ENCODE measurements around the gene CXCL9.
A peak's percentile ranks its signal among the peaks of the same experiment; 100 is the strongest.
"Not testable (repeated sequence)": the region's sequence is repeated elsewhere in the genome, so short reads cannot be mapped to it uniquely, and the experiment has no call there.

The CXCL9 gene

DNA sequence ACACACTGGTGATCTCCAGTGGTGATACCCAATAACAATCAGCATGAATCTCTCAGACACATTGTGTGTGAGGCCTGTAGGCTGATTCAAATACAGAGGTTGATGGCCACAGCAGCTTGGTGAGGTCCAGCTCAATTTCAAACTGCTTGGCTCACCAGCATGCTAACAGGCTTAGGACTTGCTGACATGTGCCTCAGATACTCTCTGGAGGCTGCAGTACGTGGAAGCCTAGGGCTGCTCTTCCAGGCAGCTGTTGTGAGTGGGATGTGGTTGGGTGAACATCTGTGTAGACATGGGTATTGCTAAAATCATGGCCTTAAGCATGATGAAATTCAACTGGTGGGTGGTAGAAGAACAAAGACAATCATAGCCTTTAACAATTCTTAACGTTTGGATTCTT lies 4.3 kb downstream of the CXCL9 start:
- no peak for DNase-seq (ENCODE audit: low spot score in 2 of 2)
- in situ Hi-C loops (cut with MboI; ENCODE audit: low sequenced_read_pairs): no loop called here
- H3K4me3 ChIP-seq: no peak overlapping the region
- no peaks in the 10 kb centered on the region for H3K27me3 ChIP-seq (ENCODE audit: low read depth)
- H3K9me3 ChIP-seq: no peaks in the 10 kb centered on the region
- no peaks in the 10 kb centered on the region for H3K36me3 ChIP-seq (replicated peaks)
- H3K4me1 ChIP-seq: no peaks in the 10 kb centered on the region; the same call in 1 of the 2 replicates

DNA sequence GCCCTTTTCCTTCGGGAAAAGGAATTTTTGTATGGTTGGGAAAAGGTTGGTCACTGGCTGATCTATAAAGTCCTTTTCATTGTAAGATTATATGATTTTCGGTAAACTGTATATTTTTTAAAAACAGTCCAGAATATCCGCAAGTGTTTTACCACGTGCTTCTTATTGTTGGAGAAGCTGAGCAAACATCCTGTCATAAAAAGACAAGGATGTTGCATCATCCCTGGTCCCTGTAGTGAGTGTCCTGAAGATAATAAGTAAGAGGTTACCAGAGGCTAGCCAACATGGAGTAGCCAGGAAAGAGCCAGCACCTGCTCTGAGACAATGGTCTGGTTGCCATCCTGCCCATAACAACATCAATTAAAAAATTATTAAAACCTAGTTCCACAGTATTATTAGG lies 5.1 kb downstream of the CXCL9 start:
- in situ Hi-C loops (cut with MboI; ENCODE audit: low sequenced_read_pairs): no loop called here
- no peak overlapping the region for H3K4me3 ChIP-seq
- DNase-seq (ENCODE audit: low spot score in 2 of 2): no peak
- H3K4me1 ChIP-seq: no peaks in the 10 kb centered on the region; the same call in 1 of the 2 replicates
- no peaks in the 10 kb centered on the region for H3K36me3 ChIP-seq (replicated peaks)
- no peaks in the 10 kb centered on the region for H3K9me3 ChIP-seq
- H3K27me3 ChIP-seq (ENCODE audit: low read depth): no peaks in the 10 kb centered on the region

DNA sequence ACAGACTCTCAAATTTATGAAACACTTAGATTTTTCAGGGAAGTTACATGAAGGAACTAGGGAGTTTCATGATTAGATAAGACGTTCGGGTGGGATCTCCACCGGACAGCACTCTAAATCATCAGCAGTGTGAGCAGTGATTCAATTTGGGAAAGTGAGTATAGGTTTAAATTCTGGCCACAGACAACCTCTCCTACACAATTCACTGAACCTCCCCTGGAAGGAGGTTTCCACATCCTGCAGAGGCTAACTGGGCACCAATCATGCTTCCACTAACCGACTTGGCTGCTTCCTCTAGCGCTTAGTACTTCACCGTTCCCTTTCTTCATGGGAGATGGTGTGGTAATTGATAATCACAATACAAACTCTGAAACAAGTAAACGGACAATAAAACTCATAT lies 5.6 kb downstream of the CXCL9 start:
- H3K9me3 ChIP-seq: no peaks in the 10 kb centered on the region
- in situ Hi-C loops (cut with MboI; ENCODE audit: low sequenced_read_pairs): no loop called here
- H3K27me3 ChIP-seq (ENCODE audit: low read depth): no peaks in the 10 kb centered on the region
- no peaks in the 10 kb centered on the region; the same call in 1 of the 2 replicates for H3K4me1 ChIP-seq
- no peak overlapping the region for H3K4me3 ChIP-seq
- DNase-seq (ENCODE audit: low spot score in 2 of 2): no peak
- no peaks in the 10 kb centered on the region for H3K36me3 ChIP-seq (replicated peaks)

DNA sequence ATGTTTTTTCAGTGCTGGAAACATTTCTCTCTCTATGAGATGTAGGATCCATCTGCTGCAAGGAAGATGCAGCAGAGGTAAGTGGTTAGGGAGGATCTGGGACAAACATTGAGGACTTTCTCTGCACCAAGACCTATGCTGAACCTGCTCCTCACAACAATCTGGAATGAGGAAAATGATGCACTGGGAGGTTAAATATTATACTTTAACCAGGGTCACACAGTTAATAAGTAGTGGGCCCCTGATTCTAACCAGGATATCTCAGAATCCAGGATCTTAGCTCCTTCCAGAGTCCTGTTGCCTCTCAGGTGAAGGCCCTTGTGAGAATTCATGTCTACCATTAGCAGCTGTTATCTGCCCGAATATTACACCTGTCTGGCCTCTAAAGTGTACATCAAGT lies 7.0 kb downstream of the CXCL9 start:
- Histone ChIP-seq H3K9me3 (no peaks in the 10 kb centered on the region), H3K36me3 (replicated peaks) (no peaks in the 10 kb centered on the region), H3K4me3 (no peak overlapping the region), H3K27me3 (ENCODE audit: low read depth) (no peaks in the 10 kb centered on the region), H3K4me1 (no peaks in the 10 kb centered on the region; the same call in 1 of the 2 replicates)
- in situ Hi-C loops (cut with MboI; ENCODE audit: low sequenced_read_pairs): no loop called here
- no peak for DNase-seq (ENCODE audit: low spot score in 2 of 2)

DNA sequence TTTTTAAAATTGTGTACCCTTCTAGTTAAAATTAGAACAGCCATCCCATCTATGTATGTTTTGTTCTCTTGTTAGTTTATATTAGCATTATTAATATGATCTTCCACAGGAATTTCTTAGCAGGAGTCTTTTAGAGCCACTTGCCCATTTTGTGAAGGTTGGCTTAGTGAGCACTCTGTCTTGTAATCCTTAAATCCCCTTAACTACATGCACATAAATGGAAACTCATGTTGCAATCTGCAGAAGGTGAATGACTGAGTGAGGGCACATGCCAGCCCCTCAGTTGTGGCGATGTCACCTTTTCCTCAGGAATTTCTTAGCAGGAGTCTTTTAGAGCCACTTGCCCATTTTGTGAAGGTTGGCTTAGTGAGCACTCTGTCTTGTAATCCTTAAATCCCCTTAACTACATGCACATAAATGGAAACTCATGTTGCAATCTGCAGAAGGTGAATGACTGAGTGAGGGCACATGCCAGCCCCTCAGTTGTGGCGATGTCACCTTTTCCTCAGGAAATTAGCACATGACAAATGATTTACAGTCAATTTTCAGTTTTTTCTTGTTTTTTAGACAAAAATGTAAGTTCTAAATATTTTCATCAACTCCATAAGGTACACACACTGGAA lies 8.7 kb downstream of the CXCL9 start:
- not testable (repeated sequence) for H3K4me3 ChIP-seq, H3K9me3 ChIP-seq
- in situ Hi-C loops (cut with MboI; ENCODE audit: low sequenced_read_pairs): loop anchor here (5.0 kb wide), 1 partner anchor 69 kb away; no protein-coding TSS in a partner anchor

DNA sequence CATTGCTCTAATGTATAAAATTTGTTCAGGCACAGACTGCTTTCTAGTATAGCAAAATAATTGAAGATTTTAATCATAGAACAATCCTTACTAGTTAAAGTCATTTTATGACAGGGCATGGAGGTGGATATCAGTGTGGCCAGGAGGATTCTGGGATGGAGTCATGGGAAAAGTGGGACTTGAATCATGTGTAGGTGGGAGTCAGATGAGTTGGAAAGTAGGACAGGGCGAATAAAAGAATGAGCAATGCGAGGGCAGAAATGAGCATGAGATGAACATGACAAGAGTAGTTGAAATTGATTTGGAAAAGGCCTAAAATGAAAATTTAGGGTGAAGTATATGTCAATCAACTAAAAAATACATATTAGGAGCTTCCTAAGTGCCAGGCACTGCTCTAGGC lies 9.4 kb downstream of the CXCL9 start:
- DNase-seq (ENCODE audit: low spot score in 2 of 2): no peak
- Histone ChIP-seq H3K27me3 (ENCODE audit: low read depth) (no peaks in the 10 kb centered on the region), H3K9me3 (no peaks in the 10 kb centered on the region), H3K4me3 (no peak overlapping the region), H3K4me1 (no peaks in the 10 kb centered on the region; the same call in 1 of the 2 replicates), H3K36me3 (replicated peaks) (no peaks in the 10 kb centered on the region)
- in situ Hi-C loops (cut with MboI; ENCODE audit: low sequenced_read_pairs): loop anchor here (5.0 kb wide), 1 partner anchor 69 kb away; no protein-coding TSS in a partner anchor

More for the DNA sequence above, 8.7 kb downstream of the CXCL9 start:
- not testable (repeated sequence) for H3K4me1 ChIP-seq; H3K36me3 ChIP-seq (replicated peaks); DNase-seq (ENCODE audit: low spot score in 2 of 2); H3K27me3 ChIP-seq (ENCODE audit: low read depth)

DNA sequence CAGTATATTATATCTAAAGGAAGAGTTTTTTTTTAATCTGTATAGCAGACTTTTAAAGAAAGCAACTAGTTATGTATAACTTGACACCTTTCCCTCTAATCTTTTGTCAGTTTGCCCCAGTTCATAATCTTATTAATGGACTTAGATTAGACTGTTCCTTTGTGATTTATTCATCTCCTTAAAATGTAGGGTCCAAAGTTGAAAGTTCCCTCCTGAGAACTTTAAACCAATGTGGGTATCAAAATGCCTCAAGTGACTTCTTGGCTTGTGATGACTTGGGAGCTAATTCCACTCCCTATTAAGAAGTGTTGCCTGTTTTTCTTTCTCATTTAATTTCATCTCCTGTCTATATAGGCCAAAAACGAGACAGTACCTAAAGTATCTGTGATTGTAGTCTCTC lies 10.2 kb downstream of the CXCL9 start:
- Histone ChIP-seq H3K4me1 (no peaks in the 10 kb centered on the region; the same call in 1 of the 2 replicates), H3K4me3 (no peak overlapping the region), H3K36me3 (replicated peaks) (no peaks in the 10 kb centered on the region), H3K9me3 (no peaks in the 10 kb centered on the region), H3K27me3 (ENCODE audit: low read depth) (no peaks in the 10 kb centered on the region)
- in situ Hi-C loops (cut with MboI; ENCODE audit: low sequenced_read_pairs): loop anchor here (5.0 kb wide), 1 partner anchor 70 kb away; no protein-coding TSS in a partner anchor
- DNase-seq (ENCODE audit: low spot score in 2 of 2): no peak

DNA sequence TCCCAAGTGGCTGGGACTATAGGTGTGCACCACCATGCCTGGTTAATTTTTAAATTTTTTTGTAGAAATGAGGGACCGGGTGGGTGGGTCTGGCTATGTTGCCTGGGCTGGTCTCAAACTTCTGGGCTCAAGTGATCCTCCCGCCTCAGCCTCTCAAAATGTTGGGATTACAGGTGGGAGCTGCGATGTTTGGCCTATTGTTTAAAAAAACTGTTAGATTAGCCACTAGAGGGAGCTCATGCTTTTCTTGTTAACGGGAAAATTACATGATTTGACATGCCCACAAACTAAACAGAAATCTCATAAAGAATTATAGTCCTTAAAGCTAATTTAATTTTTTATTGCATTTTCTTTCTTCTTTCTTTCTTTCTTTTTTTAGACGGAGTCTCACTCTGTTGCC lies 11.6 kb downstream of the CXCL9 start:
- DNase-seq (ENCODE audit: low spot score in 2 of 2): peak; percentile 27 to 69
- Histone ChIP-seq H3K4me1 (no peaks in the 10 kb centered on the region), H3K4me3 (no peak overlapping the region), H3K27me3 (ENCODE audit: low read depth) (no peaks in the 10 kb centered on the region), H3K9me3 (no peaks in the 10 kb centered on the region), H3K36me3 (replicated peaks) (no peaks in the 10 kb centered on the region)
- in situ Hi-C loops (cut with MboI; ENCODE audit: low sequenced_read_pairs): loop anchor here (5.0 kb wide), 1 partner anchor 72 kb away; no protein-coding TSS in a partner anchor

DNA sequence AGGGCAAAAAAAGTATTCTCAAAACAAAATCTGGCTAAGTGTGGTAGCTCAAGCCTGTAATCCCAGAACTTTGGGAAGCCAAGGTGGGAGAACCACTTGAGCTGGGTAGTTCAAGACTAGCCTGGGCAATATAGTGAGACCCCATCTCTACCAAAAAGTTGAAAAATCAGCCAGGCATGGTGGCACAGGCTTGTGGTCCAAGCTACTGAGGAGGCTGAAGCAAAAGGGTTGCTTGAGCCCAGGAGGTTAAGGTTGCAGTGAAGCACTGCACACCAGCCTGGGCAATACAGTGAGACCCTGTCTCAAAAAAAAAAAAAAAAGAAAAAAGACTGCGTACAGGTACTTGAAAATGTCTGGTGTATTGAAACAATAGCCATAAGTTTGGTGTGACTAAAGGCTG lies 14.8 kb downstream of the CXCL9 start:
- no peak for DNase-seq (ENCODE audit: low spot score in 2 of 2)
- Histone ChIP-seq H3K9me3 (no peaks in the 10 kb centered on the region; the same call in 1 of the 2 replicates), H3K4me3 (no peak overlapping the region), H3K36me3 (replicated peaks) (peaks cover 11% of the 10 kb centered on the region; the same call in 1 of the 2 replicates), H3K27me3 (ENCODE audit: low read depth) (no peaks in the 10 kb centered on the region), H3K4me1 (peaks cover 8% of the 10 kb centered on the region)
- in situ Hi-C loops (cut with MboI; ENCODE audit: low sequenced_read_pairs): no loop called here

DNA sequence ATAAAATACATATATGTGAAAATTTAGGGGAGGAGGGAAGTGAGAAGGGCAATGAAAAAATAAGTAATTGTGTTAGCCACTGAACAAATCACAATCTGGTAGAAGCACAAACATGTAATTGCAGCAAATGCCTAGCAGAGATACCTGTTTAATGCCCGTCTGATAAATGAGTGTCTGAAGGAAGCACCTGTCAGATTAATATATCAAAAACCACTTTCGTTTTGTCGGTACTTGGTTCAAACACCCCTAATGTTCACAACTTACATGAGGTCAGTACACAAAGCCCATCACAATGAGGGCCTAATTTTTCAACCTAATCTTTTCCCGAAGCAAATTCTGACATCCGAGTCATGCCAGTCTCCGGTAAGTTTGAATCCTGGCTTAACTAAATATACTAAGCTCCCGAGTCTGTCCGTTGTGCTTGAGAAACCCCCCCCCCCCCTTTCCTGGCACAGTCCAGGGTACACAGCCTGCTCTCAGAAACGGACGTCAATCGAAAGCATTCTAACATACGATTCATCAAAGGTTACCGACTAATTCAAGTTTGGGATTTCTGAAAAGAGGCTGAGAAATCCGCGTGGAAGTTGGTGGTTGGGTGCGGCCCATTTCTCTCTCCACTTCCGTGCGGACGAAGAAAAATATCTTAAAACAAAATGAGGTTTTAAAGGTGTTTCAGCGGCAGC lies 17.3 kb downstream of the CXCL9 start:
- Histone ChIP-seq H3K9me3 (no peaks in the 10 kb centered on the region; the same call in 1 of the 2 replicates), H3K4me1 (peaks cover 8% of the 10 kb centered on the region), H3K27me3 (ENCODE audit: low read depth) (no peaks in the 10 kb centered on the region), H3K4me3 (peak overlapping the region; percentile 72), H3K36me3 (replicated peaks) (peaks cover 11% of the 10 kb centered on the region; the same call in 1 of the 2 replicates)
- DNase-seq (ENCODE audit: low spot score in 2 of 2): no peak
- in situ Hi-C loops (cut with MboI; ENCODE audit: low sequenced_read_pairs): no loop called here

DNA sequence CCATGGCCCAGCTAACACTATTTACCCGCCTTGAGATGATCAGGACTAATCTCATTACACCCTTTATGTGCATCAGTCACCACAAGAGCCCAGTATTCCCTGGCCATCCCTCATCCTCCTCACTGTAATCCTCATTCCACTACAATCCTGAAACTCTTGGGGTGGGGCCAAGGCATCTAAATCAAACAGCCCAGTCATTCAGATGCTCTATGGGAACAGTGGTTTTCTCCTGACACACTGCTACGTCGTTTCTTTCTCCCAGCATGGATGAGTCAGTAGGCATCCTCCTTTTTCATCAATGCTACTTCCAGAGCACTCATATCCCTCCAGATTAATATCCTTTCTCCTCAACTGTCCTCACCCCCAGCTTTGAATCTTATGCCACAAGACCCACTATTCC lies 22.2 kb downstream of the CXCL9 start:
- no peak for DNase-seq (ENCODE audit: low spot score in 2 of 2)
- H3K36me3 ChIP-seq (replicated peaks): peaks cover 24% of the 10 kb centered on the region
- in situ Hi-C loops (cut with MboI; ENCODE audit: low sequenced_read_pairs): no loop called here

DNA sequence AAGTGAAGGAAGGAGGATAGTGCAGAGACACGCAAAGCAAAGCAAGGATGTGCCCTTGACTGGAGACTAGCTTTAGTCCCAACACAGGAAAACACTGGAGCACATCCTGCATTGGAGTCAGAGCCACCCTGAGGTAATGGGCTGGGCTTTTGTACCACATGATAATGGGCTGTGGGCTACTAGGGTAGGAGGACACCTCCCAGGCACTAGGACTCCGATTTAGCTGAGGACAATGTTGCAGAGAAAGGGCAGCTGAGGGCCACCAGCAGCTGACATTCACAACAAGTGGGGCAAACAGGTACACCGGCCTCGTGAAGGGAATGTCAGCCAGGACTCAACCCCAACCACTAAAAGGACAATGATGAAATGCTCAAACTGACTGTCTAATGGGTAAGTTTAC lies 26.7 kb downstream of the CXCL9 start:
- Histone ChIP-seq H3K4me1 (no peaks in the 10 kb centered on the region), H3K27me3 (ENCODE audit: low read depth) (no peaks in the 10 kb centered on the region), H3K36me3 (replicated peaks) (peaks cover 46% of the 10 kb centered on the region), H3K9me3 (no peaks in the 10 kb centered on the region), H3K4me3 (no peak overlapping the region)
- DNase-seq (ENCODE audit: low spot score in 2 of 2): no peak
- in situ Hi-C loops (cut with MboI; ENCODE audit: low sequenced_read_pairs): no loop called here

More for the DNA sequence above, 22.2 kb downstream of the CXCL9 start:
- Histone ChIP-seq H3K4me1 (peaks cover 8% of the 10 kb centered on the region), H3K4me3 (no peak overlapping the region), H3K9me3 (no peaks in the 10 kb centered on the region), H3K27me3 (ENCODE audit: low read depth) (no peaks in the 10 kb centered on the region)

DNA sequence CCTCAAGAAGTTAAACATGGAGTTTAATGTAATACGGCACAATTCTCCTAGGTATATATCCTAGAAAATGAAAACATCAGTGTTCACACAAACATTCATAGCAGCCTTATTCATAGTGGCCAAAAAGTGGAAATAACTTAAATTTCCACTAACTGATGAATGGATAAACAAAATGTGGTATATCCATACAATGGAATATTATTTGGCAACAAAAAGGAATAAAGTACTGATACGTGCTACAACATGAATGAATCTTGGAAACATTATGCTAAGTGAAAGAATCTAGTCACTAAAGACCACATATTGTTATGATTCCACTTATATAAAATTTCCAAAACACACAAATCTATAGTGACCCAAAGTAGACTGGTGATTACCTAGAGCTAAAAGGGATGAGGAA lies 31.1 kb downstream of the CXCL9 start:
- no peak overlapping the region for H3K4me3 ChIP-seq
- DNase-seq (ENCODE audit: low spot score in 2 of 2): no peak
- no peaks in the 10 kb centered on the region for H3K4me1 ChIP-seq
- no peaks in the 10 kb centered on the region for H3K27me3 ChIP-seq (ENCODE audit: low read depth)
- H3K9me3 ChIP-seq: no peaks in the 10 kb centered on the region
- H3K36me3 ChIP-seq (replicated peaks): peaks cover 76% of the 10 kb centered on the region
- in situ Hi-C loops (cut with MboI; ENCODE audit: low sequenced_read_pairs): no loop called here

DNA sequence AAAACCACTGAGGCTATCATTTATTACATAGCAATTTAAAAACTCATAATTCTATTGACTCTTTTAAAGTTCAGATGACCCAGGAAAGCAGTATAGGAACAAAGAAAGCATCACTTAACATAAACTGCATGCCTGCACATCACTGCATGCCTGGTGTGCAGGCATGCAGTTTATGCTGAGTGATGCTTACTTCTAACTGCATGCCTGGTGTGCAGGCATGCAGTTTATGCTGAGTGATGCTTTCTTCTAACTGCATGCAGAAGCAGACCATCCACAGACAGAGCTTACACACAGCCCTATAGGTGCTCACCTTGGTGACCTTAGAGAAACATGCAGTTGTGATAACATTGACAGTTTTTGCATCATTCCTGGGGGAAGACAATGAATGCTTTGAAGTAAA lies 33.5 kb downstream of the CXCL9 start:
- Histone ChIP-seq H3K4me1 (no peaks in the 10 kb centered on the region), H3K27me3 (ENCODE audit: low read depth) (no peaks in the 10 kb centered on the region), H3K9me3 (no peaks in the 10 kb centered on the region), H3K4me3 (no peak overlapping the region), H3K36me3 (replicated peaks) (peaks cover 83% of the 10 kb centered on the region)
- no peak for DNase-seq (ENCODE audit: low spot score in 2 of 2)
- in situ Hi-C loops (cut with MboI; ENCODE audit: low sequenced_read_pairs): no loop called here

All from HAP-1 (cell line).